CD4-positive, alpha-beta T cell treated with Interleukin-6 at 100 ng/mL for 8 hours (primary cell): ENCODE results near the gene CATSPERB.
"Not testable (repeated sequence)": the region's sequence is repeated elsewhere in the genome, so short reads cannot be mapped to it uniquely, and the experiment has no call there.

ENCODE experiments used
- DNase-seq: peaks from one replicate; pipeline ENCODE4 v3.0.0-alpha.2; 2020; ENCODE audit warnings: mixed read lengths, low spot score

CATSPERB gene

GRCh38 chr14:91731986-91732385, at the start of gene CATSPERB:
TSS of gene CATSPERB (minus strand) at chr14:91732086. CDS start at chr14:91729479, 2,607 bp downstream.
- no peak for DNase-seq

- no peak for DNase-seq
Observed at GRCh38 chr14:91780452-91780851, 48.6 kb upstream of the CATSPERB start.

GRCh38 chr14:91778217-91778616, 46.3 kb upstream of the CATSPERB start:
- no peak for DNase-seq

GRCh38 chr14:91774140-91775096, 42.5 kb upstream of the CATSPERB start:
- no peak for DNase-seq

GRCh38 chr14:91770185-91770584, 38.3 kb upstream of the CATSPERB start:
- no peak for DNase-seq

- no peak for DNase-seq
Observed at GRCh38 chr14:91755570-91756295, 23.8 kb upstream of the CATSPERB start.

GRCh38 chr14:91754819-91755218, 22.9 kb upstream of the CATSPERB start:
- no peak for DNase-seq

GRCh38 chr14:91754185-91754584, 22.3 kb upstream of the CATSPERB start:
- no peak for DNase-seq

- DNase-seq = no peak
Observed at GRCh38 chr14:91753501-91754128, 21.7 kb upstream of the CATSPERB start.

GRCh38 chr14:91752961-91753360, 21.1 kb upstream of the CATSPERB start:
- DNase-seq = no peak

- no peak for DNase-seq
Observed at GRCh38 chr14:91751719-91752118, 19.8 kb upstream of the CATSPERB start.

GRCh38 chr14:91750634-91751198, 18.8 kb upstream of the CATSPERB start:
- DNase-seq = no peak

GRCh38 chr14:91749868-91750267, 18.0 kb upstream of the CATSPERB start:
- no peak for DNase-seq

GRCh38 chr14:91748049-91748448, 16.2 kb upstream of the CATSPERB start:
- no peak for DNase-seq

GRCh38 chr14:91745344-91745743, 13.5 kb upstream of the CATSPERB start:
- no peak for DNase-seq

GRCh38 chr14:91744068-91744480, 12.2 kb upstream of the CATSPERB start:
- no peak for DNase-seq

- DNase-seq = no peak
Observed at GRCh38 chr14:91743305-91743653, 11.4 kb upstream of the CATSPERB start.

GRCh38 chr14:91742621-91743304, 10.9 kb upstream of the CATSPERB start:
- no peak for DNase-seq

GRCh38 chr14:91739867-91740266, 8.0 kb upstream of the CATSPERB start:
- not testable (repeated sequence) for DNase-seq

- no peak for DNase-seq
Observed at GRCh38 chr14:91737619-91738018, 5.7 kb upstream of the CATSPERB start.

- no peak for DNase-seq
Observed at GRCh38 chr14:91732859-91733477, 1.1 kb upstream of the CATSPERB start.
